Retinal pigment epithelial cell (primary cell): Measurements from ENCODE around the gene DAAM1.

Experiments used
- DNase-seq: peaks from one replicate; pipeline ENCODE4 v3.0.0-alpha.2; 2010; ENCODE audit warnings: low read depth
- H3K4me3 ChIP-seq: 2 replicates; pipeline ENCODE4 v1.5.1; 2011; ENCODE audit warnings: mild to moderate bottlenecking, low read length, control low read depth, moderate library complexity
- CTCF ChIP-seq: conservative IDR thresholded peaks from 2 replicates; pipeline ENCODE4 v1.5.1; 2011; ENCODE audit warnings: low read depth, low read length, control low read depth, inconsistent platforms

DAAM1 gene

GRCh38 chr14:59228421-59228820, 40.0 kb downstream of the DAAM1 start:
- no peak for TF ChIP-seq CTCF
- no peak for DNase-seq
- no peak overlapping the region for H3K4me3 ChIP-seq

GRCh38 chr14:59229653-59230406, 41.4 kb downstream of the DAAM1 start:
- TF ChIP-seq CTCF: no peak
- no peak for DNase-seq
- no peak overlapping the region for H3K4me3 ChIP-seq

- no peak overlapping the region for H3K4me3 ChIP-seq
- no peak for DNase-seq
- TF ChIP-seq CTCF: no peak
Measured at GRCh38 chr14:59236195-59236594, 47.7 kb downstream of the DAAM1 start.

- H3K4me3 ChIP-seq: no peak overlapping the region
- DNase-seq: no peak
- no peak for TF ChIP-seq CTCF
Measured at GRCh38 chr14:59238216-59238615, 49.7 kb downstream of the DAAM1 start.

- TF ChIP-seq CTCF: no peak
- no peak for DNase-seq
- H3K4me3 ChIP-seq: no peak overlapping the region
Measured at GRCh38 chr14:59239022-59239421, 50.6 kb downstream of the DAAM1 start.

- TF ChIP-seq CTCF: no peak
- no peak for DNase-seq
- H3K4me3 ChIP-seq: no peak overlapping the region
Measured at GRCh38 chr14:59240356-59240755, 51.9 kb downstream of the DAAM1 start.

GRCh38 chr14:59241121-59241520, 52.7 kb downstream of the DAAM1 start:
- no peak for TF ChIP-seq CTCF
- no peak overlapping the region for H3K4me3 ChIP-seq
- DNase-seq: no peak
